T47D (cell line): ENCODE data around the gene HOXB5.
A peak's percentile ranks its signal among the peaks of the same experiment; 100 is the strongest.

Experiments used
- DNase-seq, 2 experiments: peaks; one replicate each; pipeline versions ENCODE4 v3.0.0 to v3.0.0-alpha.2; 2011 to 2012; ENCODE audit warnings: low read depth in 1 of 2, low spot score in 1 of 2
- JUND ChIP-seq: IDR thresholded peaks from 2 replicates; pipeline ENCODE4 v1.6.1; 2012; ENCODE audit warnings: low read depth
- in situ Hi-C: cut with HindIII; loops from 2 replicates; pipeline ENCODE4 v1.10.0; 2016; ENCODE audit warnings: low sequenced_read_pairs, low pct_unique_long_range_greater_than_20kb

The HOXB5 gene

DNA sequence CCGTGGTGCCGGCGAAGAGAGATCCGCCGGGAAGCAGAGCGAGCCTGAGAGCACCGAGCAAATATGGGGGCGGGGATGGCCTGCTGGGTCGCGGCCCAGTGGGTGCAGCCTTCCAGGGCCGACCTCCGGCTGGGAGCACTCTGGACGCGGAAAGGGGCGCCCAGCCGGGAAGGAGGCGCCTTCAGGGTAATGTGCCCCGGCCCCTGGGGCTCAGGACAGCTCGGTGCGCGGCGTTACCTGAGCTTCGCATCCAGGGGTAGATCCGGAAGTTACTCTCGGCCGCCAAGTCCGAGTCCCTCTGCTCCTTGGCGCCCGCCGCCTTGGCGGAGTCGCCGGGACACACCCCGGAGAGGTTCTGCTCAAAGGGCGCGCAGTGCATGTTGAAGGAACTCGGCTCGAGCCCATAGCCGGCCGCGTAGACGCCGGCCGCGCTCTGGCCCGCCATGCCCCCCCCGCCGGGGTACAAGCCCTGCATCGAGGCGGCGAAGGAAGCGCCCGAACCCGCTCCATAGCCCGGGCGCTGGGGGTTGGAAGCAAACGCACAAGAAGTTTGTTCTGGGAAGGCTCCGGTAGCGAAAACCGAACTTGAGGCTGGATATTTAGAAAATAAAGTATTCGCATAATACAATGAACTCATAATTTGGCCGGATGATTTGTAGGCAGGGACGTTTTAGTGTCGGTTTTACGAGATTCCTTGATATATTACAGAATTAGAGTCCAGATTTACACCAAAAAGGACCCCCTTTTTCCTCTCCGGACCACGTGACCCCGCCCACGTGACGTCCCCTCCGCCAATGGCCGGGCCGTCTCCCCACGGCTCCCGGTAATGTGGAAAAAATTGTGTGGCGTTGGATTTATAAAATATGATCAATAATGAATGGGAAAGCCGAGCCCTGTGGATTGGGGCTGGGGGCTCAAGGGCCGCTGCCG is 17.0 kb upstream of the HOXB5 start, which contains the start of gene HOXB7:
Gene HOXB7 (minus strand): TSS at position 736 of the 930 bp plus-strand sequence. CDS start 99 bp downstream, at position 637.
- no peak for TF ChIP-seq JUND
- peak; percentile 68 to 82 for DNase-seq
- in situ Hi-C loops = no loop called here

DNA sequence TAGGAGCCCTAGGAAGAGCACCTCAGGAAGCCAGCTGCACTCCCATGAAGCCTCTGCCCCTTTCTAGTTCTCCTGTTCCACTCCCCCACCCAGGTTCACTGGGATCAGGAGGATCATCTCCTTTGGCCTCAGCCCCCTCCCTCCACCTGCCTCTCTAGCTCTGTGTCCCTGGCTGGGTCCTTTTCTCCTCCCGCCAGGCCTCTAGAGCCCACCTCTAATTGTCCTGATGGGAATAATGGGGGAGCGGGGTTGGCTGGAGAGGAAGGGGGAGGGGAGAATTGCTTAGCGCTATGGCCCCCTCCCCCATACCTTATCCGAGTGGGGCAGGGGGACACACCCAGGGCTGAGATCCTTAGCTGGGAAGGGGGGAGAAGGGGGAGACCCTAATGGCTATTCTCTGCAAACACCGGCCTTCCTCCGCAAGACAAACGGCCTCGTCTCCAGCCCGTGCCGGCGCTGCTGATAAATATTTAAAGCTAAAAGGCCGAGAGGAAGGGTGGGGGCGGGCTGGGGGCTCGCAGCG is 16.2 kb upstream of the HOXB5 start:
- in situ Hi-C loops = no loop called here
- DNase-seq = no peak
- TF ChIP-seq JUND = no peak

- no peak for TF ChIP-seq JUND
- in situ Hi-C loops = no loop called here
- no peak for DNase-seq
Observed at GRCh38 chr17:48609033-48609432, 15.5 kb upstream of the HOXB5 start.

DNA sequence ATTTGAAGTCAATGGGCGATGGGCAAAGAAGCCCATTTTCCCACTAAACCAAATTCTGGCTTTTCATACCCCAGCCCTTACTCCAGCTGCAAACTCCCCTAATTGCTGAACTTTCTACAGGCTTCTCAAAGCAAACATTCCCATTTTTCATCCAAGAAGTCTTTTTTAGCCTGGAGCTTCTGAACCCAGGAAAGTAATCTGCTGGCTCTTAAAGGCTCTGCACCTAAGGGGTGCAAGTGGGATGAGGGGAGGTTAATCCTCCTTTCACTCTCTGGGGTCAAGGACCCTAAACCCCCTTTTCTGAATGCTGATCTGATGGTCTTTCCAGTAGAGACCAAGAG is 14.9 kb upstream of the HOXB5 start:
- in situ Hi-C loops = no loop called here

GRCh38 chr17:48606892-48607614 is 13.5 kb upstream of the HOXB5 start:
- TF ChIP-seq JUND = no peak
- no peak for DNase-seq
- in situ Hi-C loops = no loop called here

More for the DNA sequence above, 14.9 kb upstream of the HOXB5 start:
- no peak for DNase-seq
- TF ChIP-seq JUND = no peak

DNA sequence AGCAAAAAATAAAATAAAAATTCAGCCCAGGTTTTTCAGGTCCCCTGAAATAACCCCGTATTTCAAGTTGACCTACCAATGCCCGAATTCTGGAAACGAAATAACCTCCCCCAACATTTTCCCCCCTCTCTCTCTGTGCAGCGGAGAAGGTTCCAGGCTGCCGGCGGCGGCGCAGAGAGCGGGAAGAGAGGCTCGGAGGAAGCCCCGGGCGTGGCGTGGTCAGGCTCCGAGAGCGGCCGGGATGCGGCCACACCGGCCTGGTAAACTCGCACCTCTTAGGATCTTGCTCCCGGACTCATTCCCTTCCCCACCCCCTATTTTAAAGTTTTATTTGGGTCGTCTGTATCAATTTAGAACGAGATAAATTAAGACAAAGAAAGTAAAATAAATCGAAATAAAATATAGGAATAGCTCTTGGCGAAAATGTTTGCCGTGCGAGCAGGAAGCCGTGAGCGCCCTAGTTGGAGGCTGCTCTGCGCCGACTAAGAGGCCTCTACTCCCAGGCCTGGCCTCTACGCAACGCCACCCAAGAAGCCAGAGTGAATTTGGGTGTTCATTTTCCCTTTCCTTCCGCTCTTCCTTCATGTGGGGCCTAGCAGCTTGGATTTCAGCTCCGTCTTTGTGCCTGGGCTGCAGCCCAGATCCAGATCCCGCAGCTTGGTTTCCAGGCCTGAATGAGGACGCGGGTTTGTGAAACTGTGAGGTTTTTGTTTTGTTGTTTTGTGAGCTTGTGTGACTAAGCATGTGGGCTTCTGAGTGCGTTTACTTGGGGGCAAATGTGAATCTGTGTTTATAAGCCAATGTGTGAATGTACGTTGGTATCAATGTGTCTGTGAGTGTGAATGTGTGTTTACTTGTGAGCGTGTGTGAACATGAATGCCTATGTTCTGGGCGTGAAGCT is 12.7 kb upstream of the HOXB5 start:
- DNase-seq = no peak
- in situ Hi-C loops = no loop called here
- no peak for TF ChIP-seq JUND

- TF ChIP-seq JUND = no peak
- no peak for DNase-seq
- in situ Hi-C loops = no loop called here
Observed at GRCh38 chr17:48605409-48605919, 11.9 kb upstream of the HOXB5 start.

- no peak for DNase-seq
- in situ Hi-C loops = no loop called here
- TF ChIP-seq JUND = no peak
Observed at GRCh38 chr17:48604770-48605329, 11.3 kb upstream of the HOXB5 start, which contains the start of gene HOXB6. Gene HOXB6 (minus strand): TSS chr17:48604986. CDS start chr17:48598150, 6,836 bp downstream.

GRCh38 chr17:48603959-48604769 is 10.6 kb upstream of the HOXB5 start:
- peak in 1 of 2 experiments; percentile 49 for DNase-seq

GRCh38 chr17:48601539-48602425 is 8.2 kb upstream of the HOXB5 start:
- TF ChIP-seq JUND = no peak
- in situ Hi-C loops = no loop called here
- DNase-seq = no peak

More at GRCh38 chr17:48603959-48604769, 10.6 kb upstream of the HOXB5 start:
- no peak for TF ChIP-seq JUND
- in situ Hi-C loops = no loop called here
